GM23248 (cell line): Measurements from ENCODE around the gene CPOX. TPM values are rescaled to one million over a fixed set of nuclear protein-coding genes. Genes with fewer than 3 reads are reported as not detected.

Source experiments
- DNase-seq: peaks from one replicate; pipeline ENCODE4 v3.0.0-alpha.2; 2015
- H2AFZ ChIP-seq: fragments of 200-600 bp; sonication (generic); 2 replicates; pipeline ENCODE4 v1.6.1; 2016; ENCODE audit warnings: antibody characterized with exemption
- H3F3A ChIP-seq: fragments of 200-600 bp; sonication (generic); 2 replicates; pipeline ENCODE4 v1.6.1; 2016; ENCODE audit warnings: mild to moderate bottlenecking, antibody characterized with exemption, mixed run types; ENCODE audit not compliant: insufficient read depth
- H3K27ac ChIP-seq: fragments of 200-600 bp; sonication (generic); 2 replicates; pipeline ENCODE4 v1.5.1; 2016; ENCODE audit warnings: mild to moderate bottlenecking
- H3K27me3 ChIP-seq: fragments of 200-600 bp; sonication (generic); replicated peaks from 2 replicates; pipeline ENCODE4 v1.6.1; 2016; ENCODE audit warnings: mild to moderate bottlenecking; ENCODE audit not compliant: insufficient read depth
- H3K36me3 ChIP-seq: fragments of 200-600 bp; sonication (generic); 2 replicates; pipeline ENCODE4 v1.6.1; 2016; ENCODE audit warnings: low read depth, mild to moderate bottlenecking
- H3K4me1 ChIP-seq: fragments of 200-600 bp; sonication (generic); 2 replicates; pipeline ENCODE4 v1.6.1; 2016; ENCODE audit warnings: mild to moderate bottlenecking; ENCODE audit not compliant: insufficient read depth
- H3K4me2 ChIP-seq: fragments of 200-600 bp; sonication (generic); one replicate; pipeline ENCODE4 v1.6.1; 2016; ENCODE audit warnings: mild to moderate bottlenecking; ENCODE audit not compliant: unreplicated experiment
- H3K4me3 ChIP-seq: fragments of 200-600 bp; sonication (generic); 2 replicates; pipeline ENCODE4 v1.5.1; 2016; ENCODE audit warnings: mild to moderate bottlenecking
- H3K79me2 ChIP-seq: fragments of 200-600 bp; sonication (generic); 2 replicates; pipeline ENCODE4 v1.6.1; 2016; ENCODE audit warnings: mild to moderate bottlenecking; ENCODE audit not compliant: insufficient read depth
- H3K9ac ChIP-seq: fragments of 200-600 bp; sonication (generic); 2 replicates; pipeline ENCODE4 v1.6.1; 2016; ENCODE audit warnings: mild to moderate bottlenecking
- H3K9me2 ChIP-seq: fragments of 200-600 bp; sonication (generic); 2 replicates; pipeline ENCODE4 v1.6.1; 2016; ENCODE audit warnings: mixed run types, mild to moderate bottlenecking, moderate library complexity; ENCODE audit not compliant: insufficient read depth
- H3K9me3 ChIP-seq: fragments of 200-600 bp; sonication (generic); one replicate; pipeline ENCODE4 v1.6.1; 2017; ENCODE audit warnings: low read depth
- H4K20me1 ChIP-seq: fragments of 200-600 bp; sonication (generic); 2 replicates; pipeline ENCODE4 v1.6.0; 2016; ENCODE audit not compliant: insufficient read depth
- EZH2 ChIP-seq: fragments of 200-600 bp; sonication (generic); IDR thresholded peaks from 2 replicates; pipeline ENCODE4 v1.6.1; 2018; ENCODE audit warnings: antibody characterized with exemption, mild to moderate bottlenecking; ENCODE audit not compliant: insufficient read depth, poor library complexity, severe bottlenecking
- EZH2phosphoT487 ChIP-seq: fragments of 200-600 bp; sonication (generic); IDR thresholded peaks from 2 replicates; pipeline ENCODE4 v1.6.1; 2018; ENCODE audit warnings: antibody characterized with exemption, moderate library complexity, mild to moderate bottlenecking, low read depth; ENCODE audit not compliant: insufficient read depth
- WGBS, 2 experiments: methylation state at CpG; one replicate each; pipeline ENCODE4 v1.1.6; 2015 to 2017; ENCODE audit warnings: low lambda C conversion rate in 2 of 2, low coverage in 1 of 2; ENCODE audit errors: missing lambda C conversion rate in 2 of 2; 5-methylcytosine and 5-hydroxymethylcytosine counted together
- in situ Hi-C: fragments of 300-500 bp; cut with MboI; formaldehyde crosslinking; loops from 2 replicates; pipeline ENCODE4 v1.15.0; 2020
- polyA plus RNA-seq: library from polyadenylated mRNA; unstranded; fragments of >200 nt; fragmentation: Nextera tagmentation; extraction: Ambion mirVana; gene quantifications from 2 replicates; pipeline ENCODE4 v1.2.1, GENCODE V29; 2016
- total RNA-seq: library from RNA; depleted of rRNA; stranded (reverse); fragments of >200 nt; shearing (Covaris generic); gene quantifications from 2 replicates; pipeline ENCODE4 v1.2.3, GENCODE V29; 2014

Gene CPOX
- total and polyA plus RNA-seq, 2 experiments from 2014 or later, result 9.2 to 33.6 TPM

- 59 to 72% methylated on average over 3 of the region's 3 CpGs for WGBS, 2 experiments
Measured at GRCh38 chr3:98550833-98551232, 42.6 kb downstream of the CPOX start.

GRCh38 chr3:98548544-98548943, 44.9 kb downstream of the CPOX start:
- in situ Hi-C loops, result no loop called here
- no peaks in the 10 kb centered on the region for H3K9me2 ChIP-seq
- H3K36me3 ChIP-seq, result no peaks in the 10 kb centered on the region
- H3K27me3 ChIP-seq, result peaks cover 26% of the 10 kb centered on the region; the same call in 1 of the 2 replicates
- no peak overlapping the region for H3K4me2 ChIP-seq
- no peaks in the 10 kb centered on the region for H3K4me1 ChIP-seq
- no peaks in the 10 kb centered on the region for H4K20me1 ChIP-seq
- H3K4me3 ChIP-seq, result no peak overlapping the region
- 59 to 66% methylated on average over 5 of the region's 5 CpGs for WGBS, 2 experiments
- H2AFZ ChIP-seq, result no peak overlapping the region
- TF ChIP-seq EZH2phosphoT487 (no peak), EZH2 (no peak)
- H3K9ac ChIP-seq, result no peak overlapping the region
- H3F3A ChIP-seq, result no peaks in the 10 kb centered on the region
- H3K27ac ChIP-seq, result no peak overlapping the region
- DNase-seq, result no peak
- H3K9me3 ChIP-seq, result no peaks in the 10 kb centered on the region
- H3K79me2 ChIP-seq, result no peaks in the 10 kb centered on the region

More at GRCh38 chr3:98550833-98551232, 42.6 kb downstream of the CPOX start:
- H3K27ac ChIP-seq, result no peak overlapping the region
- no peaks in the 10 kb centered on the region for H3K9me3 ChIP-seq
- H3K4me2 ChIP-seq, result no peak overlapping the region
- H2AFZ ChIP-seq, result no peak overlapping the region
- in situ Hi-C loops, result no loop called here
- TF ChIP-seq EZH2, result no peak
- TF ChIP-seq EZH2phosphoT487, result no peak
- H3K4me3 ChIP-seq, result no peak overlapping the region
- no peaks in the 10 kb centered on the region for H3K79me2 ChIP-seq
- H3K27me3 ChIP-seq, result peaks cover 40% of the 10 kb centered on the region
- H3K4me1 ChIP-seq, result no peaks in the 10 kb centered on the region
- no peak overlapping the region for H3K9ac ChIP-seq
- no peaks in the 10 kb centered on the region for H3K9me2 ChIP-seq
- DNase-seq, result no peak
- no peaks in the 10 kb centered on the region for H3K36me3 ChIP-seq
- no peaks in the 10 kb centered on the region for H3F3A ChIP-seq
- no peaks in the 10 kb centered on the region for H4K20me1 ChIP-seq

- WGBS, 2 experiments, result 59 to 66% methylated on average over 5 of the region's 5 CpGs
- Histone ChIP-seq H2AFZ (no peak overlapping the region), H3K9me3 (no peaks in the 10 kb centered on the region), H3K9ac (no peak overlapping the region), H3K27me3 (peaks cover 22% of the 10 kb centered on the region; the same call in 1 of the 2 replicates), H3F3A (no peaks in the 10 kb centered on the region), H3K4me1 (no peaks in the 10 kb centered on the region), H4K20me1 (no peaks in the 10 kb centered on the region), H3K79me2 (no peaks in the 10 kb centered on the region), H3K36me3 (no peaks in the 10 kb centered on the region), H3K27ac (no peak overlapping the region), H3K9me2 (no peaks in the 10 kb centered on the region), H3K4me2 (no peak overlapping the region), H3K4me3 (no peak overlapping the region)
- TF ChIP-seq EZH2phosphoT487 (no peak), EZH2 (no peak)
- in situ Hi-C loops, result no loop called here
- no peak for DNase-seq
Measured at GRCh38 chr3:98545940-98546339, 47.5 kb downstream of the CPOX start.

- TF ChIP-seq EZH2phosphoT487 (no peak), EZH2 (no peak)
- in situ Hi-C loops, result no loop called here
- Histone ChIP-seq H3K9me2 (no peaks in the 10 kb centered on the region), H4K20me1 (no peaks in the 10 kb centered on the region), H3F3A (no peaks in the 10 kb centered on the region), H2AFZ (no peak overlapping the region), H3K4me2 (no peak overlapping the region), H3K9ac (no peak overlapping the region), H3K79me2 (no peaks in the 10 kb centered on the region), H3K4me3 (no peak overlapping the region), H3K36me3 (no peaks in the 10 kb centered on the region), H3K27me3 (peaks cover 5% of the 10 kb centered on the region; the same call in 1 of the 2 replicates), H3K9me3 (no peaks in the 10 kb centered on the region), H3K27ac (no peak overlapping the region), H3K4me1 (no peaks in the 10 kb centered on the region)
- DNase-seq, result no peak
- 87 to 88% methylated on average over 1 of the region's 1 CpG for WGBS, 2 experiments
Measured at GRCh38 chr3:98542623-98543022, 50.8 kb downstream of the CPOX start.

GRCh38 chr3:98541695-98542094, 51.7 kb downstream of the CPOX start:
- H3F3A ChIP-seq, result no peaks in the 10 kb centered on the region
- 0 out of 2 replicates have a peak, but pooled peaks cover 5% of the 10 kb centered on the region for H3K27me3 ChIP-seq
- no peak for DNase-seq
- H3K4me3 ChIP-seq, result no peak overlapping the region
- no peak overlapping the region for H3K4me2 ChIP-seq
- no peaks in the 10 kb centered on the region for H3K9me3 ChIP-seq
- in situ Hi-C loops, result no loop called here
- no peaks in the 10 kb centered on the region for H3K79me2 ChIP-seq
- H3K27ac ChIP-seq, result no peak overlapping the region
- WGBS, 2 experiments, result 65 to 78% methylated on average over 1 of the region's 1 CpG
- no peaks in the 10 kb centered on the region for H3K36me3 ChIP-seq
- no peak overlapping the region for H3K9ac ChIP-seq
- H3K9me2 ChIP-seq, result no peaks in the 10 kb centered on the region
- no peak overlapping the region for H2AFZ ChIP-seq
- no peaks in the 10 kb centered on the region for H4K20me1 ChIP-seq
- H3K4me1 ChIP-seq, result no peaks in the 10 kb centered on the region
- TF ChIP-seq EZH2phosphoT487 (no peak), EZH2 (no peak)
